T follicular helper cell (primary cell): ENCODE measurements around the gene PRKCQ.
"Not testable (repeated sequence)": the region's sequence is repeated elsewhere in the genome, so short reads cannot be mapped to it uniquely, and the experiment has no call there.

Experiments
- DNase-seq: peaks from one replicate; pipeline ENCODE4 v3.0.0-alpha.2; 2020; ENCODE audit warnings: low read depth

The PRKCQ gene

DNA sequence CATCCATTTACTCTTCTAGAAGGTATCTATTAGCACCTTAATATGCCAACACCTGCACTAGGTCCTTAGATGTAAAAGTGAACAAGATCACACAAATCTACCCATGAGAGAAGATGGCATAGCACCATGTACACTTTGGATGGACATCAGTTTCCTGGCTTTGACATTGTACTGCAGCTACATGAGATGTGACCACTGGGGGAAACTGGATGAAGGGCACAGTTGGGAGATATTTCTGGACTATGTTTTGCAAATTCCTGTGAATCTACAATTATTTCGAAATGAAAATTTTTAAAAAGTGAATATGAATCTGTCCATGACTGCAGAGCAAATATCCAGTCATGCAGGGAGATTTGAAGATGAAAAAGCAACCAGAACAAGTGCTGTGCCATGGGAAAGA lies 124.5 kb downstream of the PRKCQ start:
- no peak for DNase-seq

DNA sequence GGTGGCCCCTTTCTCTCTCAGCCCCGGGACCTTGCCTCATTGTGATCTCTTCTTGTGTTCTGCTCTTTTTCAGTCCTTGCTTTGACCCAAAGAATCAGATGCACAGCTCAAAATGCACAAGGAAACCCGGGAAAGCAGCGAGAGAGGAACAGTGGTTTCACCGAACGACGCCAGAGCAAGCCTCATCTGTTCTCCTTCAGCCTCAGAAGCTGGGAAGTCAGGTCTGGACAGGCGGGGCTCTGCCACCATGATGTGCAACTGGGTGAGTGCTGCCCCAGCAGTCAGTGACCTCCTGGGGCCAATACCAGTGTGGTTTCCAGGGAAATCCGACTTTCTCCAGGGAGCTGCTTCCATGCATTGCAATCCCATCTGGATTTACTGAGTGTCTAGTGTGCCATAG lies 133.4 kb downstream of the PRKCQ start:
- DNase-seq = no peak

DNA sequence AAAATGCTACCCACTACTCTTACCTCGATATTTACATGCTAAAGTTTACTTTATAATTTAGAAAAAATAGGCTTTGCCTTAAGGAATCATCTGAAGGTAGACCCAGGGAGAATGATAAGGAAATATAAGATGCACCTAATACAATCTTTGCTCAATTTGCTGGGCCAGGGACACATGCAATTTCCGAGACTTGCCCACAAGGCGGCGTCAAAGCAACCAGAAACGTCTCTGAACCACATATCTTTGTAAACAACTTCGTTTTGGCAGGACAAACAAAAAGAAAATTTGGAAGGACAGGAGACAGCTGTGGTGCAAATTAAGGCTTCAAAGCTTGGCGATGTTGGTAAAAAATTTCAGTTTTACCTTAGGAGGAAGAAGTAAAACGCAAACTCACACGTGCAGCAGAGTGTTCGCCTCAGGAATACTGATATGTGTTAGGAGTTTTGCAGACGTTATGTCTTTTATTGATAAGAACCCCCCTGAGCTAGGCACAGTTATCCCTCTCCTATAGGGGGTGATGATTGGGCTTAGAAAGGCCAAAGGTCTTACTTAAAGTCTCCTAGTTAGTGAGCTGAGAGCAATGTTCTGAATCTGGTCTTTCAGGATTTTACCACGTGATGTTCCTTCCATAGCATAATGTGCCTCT lies 134.3 kb downstream of the PRKCQ start:
- peak; percentile 36 for DNase-seq

DNA sequence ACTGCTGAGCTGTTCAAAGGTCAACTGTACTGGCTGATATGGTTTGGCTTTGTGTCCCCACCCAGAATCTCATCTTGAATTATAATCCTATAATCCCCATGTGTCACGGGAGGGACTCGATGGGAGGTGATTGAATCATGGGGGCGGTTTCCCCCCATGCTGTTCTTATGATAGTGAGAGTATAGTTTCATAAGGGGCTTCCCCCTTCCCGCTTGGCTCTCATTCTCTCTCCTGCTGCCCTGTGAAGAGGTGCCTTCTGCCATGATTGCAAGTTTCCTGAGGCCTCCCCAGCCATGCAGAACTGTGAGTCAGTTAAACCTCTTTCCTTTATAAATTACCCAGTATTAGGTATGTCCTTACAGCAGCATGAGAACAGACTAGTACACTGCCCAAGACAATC lies 140.2 kb downstream of the PRKCQ start:
- not testable (repeated sequence) for DNase-seq

DNA sequence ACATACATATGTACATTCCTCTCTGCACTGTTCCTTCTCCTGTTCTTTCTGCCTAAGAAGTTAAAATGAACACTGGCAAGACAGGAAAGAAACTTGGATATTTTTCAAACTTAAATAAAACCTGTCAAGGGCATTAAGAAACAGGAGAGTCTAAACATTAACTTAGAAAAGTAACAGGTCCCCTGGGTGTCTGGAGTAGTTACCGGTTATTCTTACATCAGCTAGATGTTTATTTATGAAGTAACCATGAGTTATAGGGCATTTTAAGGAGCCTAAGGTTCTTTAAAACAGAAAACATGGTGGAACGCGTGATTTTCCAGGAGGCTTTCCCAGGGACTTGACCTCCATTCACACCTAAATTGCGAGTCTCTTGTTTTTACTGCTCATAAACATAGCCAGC lies 148.2 kb downstream of the PRKCQ start:
- no peak for DNase-seq

DNA sequence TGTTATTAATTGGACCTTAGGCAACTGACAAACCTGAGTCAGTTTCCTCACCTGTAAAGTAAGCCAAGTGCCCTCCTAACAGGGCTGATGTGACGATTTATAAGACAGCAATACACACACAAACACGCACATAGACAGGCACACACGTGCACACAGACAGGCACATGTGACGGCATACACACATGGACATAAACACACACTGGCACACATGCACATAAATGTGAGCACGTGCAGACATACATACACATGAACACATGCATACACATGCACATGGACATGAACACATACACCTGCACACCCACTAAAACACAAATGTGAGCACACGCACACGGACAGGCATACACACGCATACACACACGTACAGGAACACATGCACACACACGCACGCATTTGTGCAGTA lies 148.9 kb downstream of the PRKCQ start:
- no peak for DNase-seq

DNA sequence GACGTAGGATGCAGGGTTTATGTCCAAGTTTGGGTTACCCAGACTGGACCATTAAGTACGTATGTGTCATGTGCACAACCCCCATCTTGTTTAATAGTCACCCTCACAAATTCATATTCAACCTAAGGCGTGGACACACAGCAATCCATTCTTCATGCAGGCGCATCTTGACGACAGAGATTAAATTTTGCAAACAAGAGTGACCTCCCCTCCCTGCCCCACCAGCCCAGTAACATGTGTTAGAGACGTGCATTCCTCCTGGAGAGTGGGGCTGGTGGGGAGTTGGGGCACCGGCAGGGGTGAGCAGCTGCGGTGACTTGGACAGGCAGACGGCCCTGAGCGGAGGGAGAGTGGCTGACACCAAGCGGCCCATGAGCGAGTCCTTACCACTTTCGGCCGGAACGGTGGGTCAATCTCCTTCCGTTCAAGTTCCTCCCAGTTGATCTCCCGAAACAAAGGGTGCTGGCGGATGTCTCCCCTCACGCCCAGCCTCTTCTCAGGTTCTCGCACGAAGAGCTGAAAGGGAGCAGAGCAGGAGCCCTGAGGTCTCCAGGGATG lies 149.6 kb downstream of the PRKCQ start:
- no peak for DNase-seq

DNA sequence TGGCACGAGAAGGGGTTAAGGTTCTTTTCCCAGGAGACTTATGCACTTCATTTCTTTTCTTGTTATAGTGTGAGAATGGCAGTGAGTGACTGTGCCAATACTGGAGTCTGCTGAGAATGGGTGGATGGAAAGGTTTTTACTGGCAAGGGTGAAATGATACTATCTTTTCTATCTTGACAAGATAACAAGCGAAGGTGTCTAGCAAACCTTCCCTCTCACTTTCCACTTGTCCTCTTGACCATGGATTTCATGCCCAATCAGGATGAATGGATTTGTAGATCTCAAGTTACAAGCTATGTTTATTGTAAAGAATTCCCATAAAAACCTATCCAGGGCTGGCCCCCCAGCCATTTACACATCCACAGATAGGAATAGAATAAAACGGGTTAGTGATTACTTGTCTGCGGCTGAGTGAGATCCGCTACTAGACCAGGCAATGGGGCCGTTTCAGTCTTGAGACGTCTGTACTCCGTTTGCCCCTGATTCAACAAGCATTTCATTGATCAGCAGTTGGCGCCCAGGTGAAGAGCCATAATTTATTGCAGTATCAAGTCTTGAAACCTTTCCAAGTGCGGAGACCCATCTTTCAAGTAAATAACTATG lies 152.6 kb downstream of the PRKCQ start:
- DNase-seq = no peak

DNA sequence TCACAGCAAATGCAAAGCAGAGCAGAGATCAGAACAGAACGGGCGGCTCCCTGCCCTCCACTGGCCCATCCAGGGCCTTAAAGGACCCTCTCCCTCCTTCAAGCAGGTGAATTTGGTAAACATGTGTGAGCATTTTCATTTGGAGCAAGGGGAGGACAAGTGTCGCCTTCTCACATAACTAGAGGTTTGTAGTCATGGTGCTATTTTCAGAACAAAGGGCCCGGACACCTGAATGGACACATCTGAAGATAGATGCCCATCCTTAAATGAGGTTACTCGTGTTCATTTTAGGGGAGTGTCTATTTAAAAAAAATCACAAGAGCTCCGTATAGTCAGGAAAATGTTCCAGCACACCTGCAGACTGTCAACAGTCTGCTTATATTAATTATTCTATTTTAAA lies 153.8 kb downstream of the PRKCQ start:
- no peak for DNase-seq

DNA sequence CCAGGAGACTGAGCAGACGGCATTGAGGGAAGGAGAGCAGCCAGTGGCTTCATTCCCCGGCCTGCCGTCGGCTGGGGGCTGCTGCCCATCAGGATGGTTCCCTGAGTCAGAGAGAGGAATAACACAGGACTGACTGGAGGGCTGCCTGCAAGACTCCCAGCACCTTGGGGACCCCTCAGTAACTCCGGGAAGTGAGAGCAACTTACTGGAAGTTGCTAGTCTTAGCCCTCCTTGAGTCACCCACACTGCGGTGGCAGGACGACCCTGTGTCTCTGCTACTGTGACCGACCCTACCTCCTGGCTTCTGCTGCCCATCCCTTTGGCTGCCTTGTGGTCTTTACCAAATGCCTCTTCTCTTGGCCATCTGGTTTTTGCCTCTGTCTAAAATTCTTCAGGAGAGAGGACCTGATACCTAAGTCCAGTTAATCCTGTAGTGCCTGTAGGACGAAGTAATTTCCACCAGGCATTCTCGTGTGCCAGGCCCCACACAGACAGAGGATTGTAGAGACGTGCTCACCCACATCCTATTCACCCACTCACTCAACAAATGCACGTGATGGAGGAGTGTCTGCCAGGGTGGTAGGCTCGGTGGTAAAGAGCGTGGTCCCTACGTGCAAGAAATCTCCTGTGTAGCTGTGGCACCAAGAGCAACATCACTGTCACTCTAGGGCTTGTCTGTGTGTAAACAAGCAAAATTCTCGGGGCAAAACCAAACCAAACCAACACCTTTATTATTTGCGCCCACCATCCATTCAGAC lies 156.5 kb downstream of the PRKCQ start:
- DNase-seq = no peak

DNA sequence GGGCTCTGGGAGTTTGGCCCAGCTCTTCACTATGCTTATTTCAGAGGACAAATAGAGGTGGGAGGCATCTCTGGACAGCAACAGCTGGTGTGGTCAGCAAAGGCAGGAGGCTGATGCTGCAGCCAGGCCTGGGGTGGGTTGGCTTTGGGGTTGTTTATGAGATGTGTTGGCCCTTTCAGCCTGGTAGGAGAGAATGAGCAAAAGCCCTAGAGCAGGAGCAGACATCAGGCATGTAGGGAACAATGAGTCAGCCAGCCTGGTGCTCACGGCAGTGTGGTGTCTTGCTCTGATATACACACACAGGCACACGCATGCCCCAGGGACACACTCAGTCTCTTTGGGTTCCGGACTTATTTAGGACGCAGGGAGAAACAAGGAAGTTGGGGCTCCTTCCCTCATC lies 157.1 kb downstream of the PRKCQ start:
- DNase-seq = no peak

DNA sequence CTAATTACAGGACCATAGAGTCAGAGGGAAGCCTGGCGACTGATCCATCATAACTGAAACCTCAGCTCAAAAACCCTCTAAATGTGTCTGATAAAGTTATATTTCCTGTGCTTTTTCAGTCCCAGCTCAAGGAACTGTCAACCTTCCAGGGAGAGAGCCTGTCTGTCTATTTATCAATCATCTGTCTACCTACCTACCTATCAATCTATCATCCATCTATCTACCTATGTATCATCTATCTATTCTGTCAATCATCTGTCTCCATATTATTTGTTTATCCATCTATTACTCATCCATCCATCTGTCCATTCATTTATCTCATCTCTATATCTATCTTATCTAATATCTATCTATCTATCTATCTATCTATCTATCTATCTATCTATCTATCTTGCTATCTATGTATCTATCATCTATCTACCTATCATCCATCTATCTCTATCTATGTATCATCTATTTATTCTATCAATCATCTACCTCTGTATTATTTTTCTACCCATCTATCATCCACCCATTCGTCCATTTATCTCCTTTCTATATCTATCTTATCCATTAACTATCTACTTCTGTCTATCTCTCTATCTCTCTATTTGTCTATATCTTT lies 161.4 kb downstream of the PRKCQ start:
- no peak for DNase-seq

DNA sequence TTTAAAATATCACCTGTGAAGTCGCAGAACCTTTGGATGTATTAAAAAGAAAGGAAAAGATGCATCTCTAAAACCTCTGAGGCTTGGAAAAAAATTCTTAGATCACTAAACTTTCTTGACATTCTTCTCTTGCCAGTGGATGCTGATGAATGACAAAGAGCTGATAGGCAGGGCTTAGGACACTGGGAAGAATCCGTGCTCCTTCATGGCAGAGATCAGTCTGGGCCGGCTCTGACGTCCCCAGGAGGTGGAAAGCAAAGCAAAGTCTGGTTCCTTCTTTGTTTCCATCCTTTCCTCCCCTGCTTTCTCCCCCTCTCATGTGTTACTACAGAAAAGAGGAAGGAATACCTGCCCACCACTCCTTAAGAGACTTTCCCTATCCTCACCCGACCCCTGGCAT lies 161.9 kb downstream of the PRKCQ start:
- no peak for DNase-seq

DNA sequence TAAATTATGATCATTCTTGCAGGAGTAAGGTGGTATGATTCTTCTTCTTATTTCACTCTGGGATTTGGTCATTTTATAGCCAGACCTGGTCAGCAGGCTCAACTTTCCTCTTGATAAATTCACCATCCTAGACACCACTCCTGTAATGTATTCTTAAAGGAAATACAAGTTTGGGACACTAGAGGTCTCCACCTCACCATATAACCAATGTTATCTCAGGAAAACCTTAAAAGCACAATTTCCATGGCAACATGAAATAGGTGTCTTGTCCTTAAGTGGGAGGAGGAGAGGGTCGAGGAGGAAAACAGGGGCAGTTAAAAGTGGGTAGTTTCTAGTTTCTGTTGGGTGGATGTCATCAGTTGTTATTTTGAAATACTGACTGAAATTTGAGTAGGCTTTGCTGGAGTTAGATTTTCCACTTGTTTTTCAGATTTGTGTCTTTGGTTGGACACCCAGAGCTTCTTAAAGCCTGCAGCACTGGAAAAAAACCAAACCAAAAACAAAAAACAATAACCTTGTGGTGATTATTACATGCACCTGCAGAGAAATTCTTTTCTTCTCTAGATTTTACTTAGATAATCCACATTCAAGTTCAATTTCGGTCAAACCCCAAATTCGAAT lies 163.1 kb downstream of the PRKCQ start:
- no peak for DNase-seq

DNA sequence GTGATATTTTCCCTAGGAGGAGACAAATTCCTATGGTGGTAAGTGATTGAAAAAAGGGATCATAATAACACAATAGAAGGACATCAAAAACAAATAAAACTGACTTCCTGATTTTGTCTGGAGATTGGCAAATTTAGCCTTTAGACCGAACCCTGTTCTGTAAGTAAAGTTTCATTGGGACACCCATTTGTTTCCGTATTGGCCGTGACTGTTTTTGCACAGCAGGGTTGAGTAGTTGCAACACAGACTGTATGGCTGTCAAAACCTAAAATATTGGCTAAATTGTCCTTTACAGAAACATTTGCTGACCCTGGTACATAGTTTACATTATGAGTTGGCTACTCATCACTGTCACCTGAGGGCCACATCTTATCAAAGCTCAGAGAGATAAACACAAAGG lies 168.6 kb downstream of the PRKCQ start:
- no peak for DNase-seq

DNA sequence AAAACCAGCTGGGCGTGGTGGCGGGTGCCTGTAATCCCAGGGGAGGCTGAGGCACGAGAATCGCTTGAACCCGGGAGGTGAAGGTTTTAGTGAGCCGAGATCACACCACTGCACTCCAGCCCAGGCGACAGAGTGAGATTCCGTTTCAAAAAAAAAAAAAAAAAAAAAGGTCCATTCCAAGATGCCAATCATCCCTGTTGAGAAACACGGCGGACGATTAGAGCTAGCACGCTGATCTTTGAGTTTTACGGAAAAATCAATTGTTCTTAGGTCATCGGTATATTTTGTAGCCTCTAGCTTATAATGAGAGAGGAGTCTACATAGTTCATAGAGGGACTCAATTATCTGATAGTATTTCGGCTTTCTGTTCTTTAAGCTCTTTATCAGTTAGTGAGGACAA lies 169.2 kb downstream of the PRKCQ start:
- no peak for DNase-seq

DNA sequence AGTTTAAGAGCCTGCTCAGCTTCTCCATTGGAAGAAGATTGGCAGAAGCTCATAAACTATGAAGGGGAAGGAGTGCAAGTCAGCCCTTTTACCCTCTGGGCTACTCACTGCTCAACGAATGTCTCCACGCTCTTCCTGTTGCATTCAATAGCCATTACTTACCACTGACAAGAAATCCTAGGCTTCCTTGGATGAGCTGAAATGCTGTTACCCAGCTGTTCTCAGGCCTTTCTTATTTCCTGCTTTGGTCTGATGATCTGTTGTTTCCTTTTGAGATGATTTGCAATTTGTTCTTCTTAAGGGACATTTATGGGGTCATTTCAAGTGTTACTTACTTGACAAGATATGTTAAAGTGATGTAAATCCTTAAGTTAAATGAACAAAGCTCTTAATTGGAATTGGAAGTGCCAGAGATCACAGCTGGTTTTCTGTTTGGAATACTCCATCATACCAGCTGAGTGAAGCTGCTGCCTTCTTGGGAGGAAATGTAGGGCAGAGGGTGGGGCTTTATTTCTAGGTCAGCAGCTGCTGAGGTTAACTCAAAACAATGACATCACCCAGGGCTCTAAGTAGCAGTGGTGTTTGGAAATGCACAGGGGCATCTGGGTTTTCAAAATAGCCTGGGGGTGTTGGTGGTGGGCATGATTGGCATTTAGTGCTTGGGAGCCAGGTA lies 170.0 kb downstream of the PRKCQ start:
- peak; percentile 36 for DNase-seq

DNA sequence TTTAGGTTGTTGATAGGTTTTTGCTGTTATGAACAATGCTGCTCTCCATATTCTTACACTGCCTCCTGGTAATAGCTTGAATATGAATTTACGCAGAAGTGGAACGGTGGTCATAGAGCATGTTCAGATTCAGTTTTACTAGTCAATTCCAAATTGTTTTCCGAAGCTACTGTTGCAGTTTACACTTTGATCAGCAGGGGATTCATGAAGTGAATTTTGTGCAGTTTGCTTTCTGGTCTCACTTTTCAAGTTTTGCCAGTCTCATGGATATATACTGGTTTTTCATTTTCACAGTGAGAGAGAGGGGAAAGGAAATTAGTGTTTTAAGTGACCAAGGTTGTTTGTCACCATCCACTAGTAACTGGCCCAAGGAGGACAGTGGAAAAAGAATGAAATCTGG lies 171.3 kb downstream of the PRKCQ start:
- DNase-seq = no peak

DNA sequence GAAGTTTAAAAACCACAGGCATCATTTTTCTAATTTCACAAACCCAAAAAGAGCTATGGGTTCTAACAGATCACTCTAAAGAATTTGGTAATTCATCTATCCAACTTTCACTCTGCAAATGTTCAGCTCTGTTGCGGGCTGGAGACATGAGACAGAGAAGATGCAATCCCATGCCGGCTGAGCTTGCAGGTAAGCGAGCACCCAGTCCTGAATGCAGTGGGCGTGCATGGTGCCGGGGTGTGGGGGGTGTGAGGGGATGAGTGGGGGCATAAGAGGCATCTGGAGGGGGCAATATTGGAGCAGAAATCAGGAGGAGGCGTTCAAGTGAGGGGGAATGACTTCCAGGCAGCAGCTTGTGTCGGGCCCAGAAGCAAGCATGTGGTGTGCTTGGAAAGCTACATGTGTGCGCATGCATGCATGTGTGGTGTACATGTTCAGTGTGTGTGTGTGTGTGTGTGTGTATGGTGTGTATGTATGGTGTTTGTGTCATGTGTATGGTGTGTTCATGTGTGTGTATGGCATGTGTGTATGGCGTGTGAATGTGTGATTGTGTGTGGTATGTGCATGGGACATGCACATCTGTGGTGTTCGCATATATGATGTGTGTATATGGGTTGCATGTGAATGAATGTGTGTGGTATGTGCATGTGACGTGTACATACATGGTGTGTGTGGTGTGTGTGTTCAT lies 172.9 kb downstream of the PRKCQ start:
- no peak for DNase-seq

DNA sequence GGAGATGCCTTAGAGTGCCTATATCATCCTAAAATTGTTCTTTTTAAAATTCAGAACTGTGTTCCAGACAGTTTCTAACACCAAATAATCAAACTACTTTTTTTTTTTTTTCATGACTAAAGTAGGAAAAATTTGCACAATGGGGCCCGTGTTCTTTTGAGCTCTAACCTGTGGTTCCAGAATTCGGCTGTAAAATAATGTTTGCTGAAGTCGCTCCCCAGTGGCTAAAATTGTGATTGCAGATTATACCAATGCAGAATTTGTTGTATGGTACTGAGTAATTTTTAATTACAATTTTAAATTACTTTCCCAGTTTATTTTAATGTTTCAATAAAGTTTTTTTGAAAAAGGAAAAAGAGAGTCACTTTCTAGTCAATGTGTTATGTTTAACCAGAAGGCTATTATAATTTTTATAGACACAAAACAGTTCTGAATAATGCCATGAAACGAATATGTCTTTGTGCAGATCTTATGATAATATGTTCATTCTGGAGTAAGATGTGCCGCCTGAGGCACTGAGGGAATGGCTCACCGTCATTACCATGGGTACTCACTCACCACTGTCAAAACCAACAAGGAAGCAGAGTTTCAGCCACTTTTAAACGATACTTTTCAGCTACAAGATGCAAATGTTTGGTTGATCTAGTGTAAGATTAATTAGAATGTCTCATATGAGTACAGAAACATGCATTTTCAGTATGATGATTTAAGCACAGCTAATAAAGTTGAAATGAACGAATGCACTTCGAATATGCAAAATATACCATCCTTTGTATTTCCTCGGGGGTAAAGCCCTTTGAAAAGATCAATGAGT lies 173.6 kb downstream of the PRKCQ start:
- no peak for DNase-seq
